ENCODE results near the gene AKR7A2.

- no peak for TF ChIP-seq CTCF (IDR thresholded peaks at IDR 0.05 in 4 of 5, conservative IDR thresholded peaks at IDR 0.05 in 1 of 5)
- no peak for TF ChIP-seq POLR2A (IDR thresholded peaks at IDR 0.05)
Observed at GRCh38 chr1:19323987-19324664, 12.2 kb upstream of the AKR7A2 start.

Measured in gastrocnemius medialis (tissue), 4 donors.